HG03558 (cell line): ENCODE data around the gene PDE4A.
"Not testable (repeated sequence)": the region's sequence is repeated elsewhere in the genome, so short reads cannot be mapped to it uniquely, and the experiment has no call there.

Source experiments
- ATAC-seq: cut with Tn5 transposase; IDR thresholded peaks from one replicate; pipeline ENCODE4 v1.9.1; 2021; ENCODE audit warnings: moderate number of reproducible peaks; ENCODE audit not compliant: unreplicated experiment; ENCODE audit errors: extremely low read depth

Gene PDE4A

GRCh38 chr19:10403137-10404021 is 17.0 kb upstream of the PDE4A start, which contains the start of gene CDC37:
CDC37 (minus strand) TSS chr19:10403542; CDS start chr19:10403479, 63 bp downstream.
- peak; percentile 40 for ATAC-seq

GRCh38 chr19:10404888-10405820 is 15.2 kb upstream of the PDE4A start:
- no peak for ATAC-seq

GRCh38 chr19:10406191-10406590 is 14.1 kb upstream of the PDE4A start:
- no peak for ATAC-seq

- ATAC-seq: no peak
Observed at GRCh38 chr19:10407096-10407495, 13.2 kb upstream of the PDE4A start.

- no peak for ATAC-seq
Observed at GRCh38 chr19:10408511-10409283, 11.6 kb upstream of the PDE4A start.

GRCh38 chr19:10411224-10411623 is 9.1 kb upstream of the PDE4A start:
- ATAC-seq: not testable (repeated sequence)

DNA sequence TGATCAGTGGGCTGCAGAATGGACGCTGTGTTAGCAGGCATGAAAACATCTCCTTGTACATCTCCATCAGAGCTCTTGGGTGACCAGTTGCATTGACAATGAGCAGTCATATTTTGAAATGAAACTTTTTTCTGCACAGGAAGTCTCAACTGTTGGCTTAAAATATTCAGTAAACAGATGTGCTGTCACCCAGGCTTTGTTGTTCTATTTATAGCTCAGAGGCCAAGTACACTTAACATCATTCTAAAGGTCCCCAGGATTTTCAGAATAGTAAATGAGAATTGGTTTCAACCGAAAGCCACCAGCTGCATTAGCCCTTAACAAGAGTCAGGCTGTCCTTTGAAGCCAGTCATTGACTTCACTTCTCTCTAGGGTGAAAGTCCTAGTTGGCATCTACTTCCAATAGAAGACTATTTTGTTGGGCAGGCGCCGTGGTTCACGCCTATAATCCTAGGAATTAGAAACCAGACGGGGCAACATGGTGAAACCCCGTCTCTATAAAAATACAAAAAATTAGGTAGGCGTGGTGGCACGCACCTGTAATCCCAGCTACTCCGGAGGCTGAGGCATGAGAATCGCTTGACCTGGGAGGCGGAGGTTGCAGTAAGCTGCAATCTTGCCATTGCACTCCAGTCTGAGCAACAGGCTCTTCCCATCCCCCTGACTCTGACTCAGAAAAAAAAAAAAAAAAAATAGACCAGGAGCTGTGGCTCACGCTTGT is 7.9 kb upstream of the PDE4A start:
- ATAC-seq: peak; percentile 30

GRCh38 chr19:10416083-10416379 is 4.3 kb upstream of the PDE4A start:
- ATAC-seq: no peak

DNA sequence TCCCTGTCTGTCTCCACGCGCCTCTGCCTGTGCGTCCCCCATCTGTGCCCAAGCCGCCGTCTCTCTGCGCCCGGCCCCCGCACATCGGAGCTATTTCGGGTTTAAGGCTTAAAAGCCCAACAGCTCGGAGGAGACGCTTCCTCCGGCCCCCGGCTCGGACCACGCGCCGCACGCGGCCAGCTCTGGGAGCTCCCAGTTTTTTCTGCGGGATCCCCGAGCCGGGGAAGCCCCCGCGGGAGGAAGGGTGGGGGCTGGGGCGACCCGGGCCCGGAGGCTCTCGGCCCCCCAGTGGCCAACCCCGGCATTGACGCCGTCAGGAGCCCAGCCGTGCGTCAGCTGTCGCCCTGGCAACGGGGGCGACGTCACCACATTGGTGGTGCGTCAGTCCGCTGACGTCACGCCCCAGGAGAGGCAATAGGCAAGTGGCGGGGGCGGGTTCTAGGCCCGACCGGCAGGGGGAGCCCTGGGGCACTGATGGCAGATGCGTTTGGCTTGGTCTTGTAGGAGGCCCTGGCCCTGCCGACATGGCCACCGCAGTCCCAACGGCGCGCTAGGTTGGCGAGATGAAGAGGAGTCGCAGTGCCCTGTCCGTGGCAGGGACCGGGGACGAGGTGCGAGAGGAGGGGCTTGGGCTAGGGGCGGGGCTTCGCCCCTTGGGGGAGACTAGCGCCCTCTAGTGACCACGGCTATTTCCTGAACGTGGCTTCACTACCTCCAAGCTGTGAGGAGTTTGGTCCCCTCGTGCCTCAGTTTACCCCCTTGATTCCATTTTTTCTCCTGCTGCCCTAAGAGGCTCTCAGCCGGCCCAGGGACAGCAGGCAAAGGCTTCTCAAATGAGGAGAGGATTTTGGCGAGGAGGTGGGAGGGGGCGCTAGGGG is 3.7 kb upstream of the PDE4A start:
- ATAC-seq: peak; percentile 34

DNA sequence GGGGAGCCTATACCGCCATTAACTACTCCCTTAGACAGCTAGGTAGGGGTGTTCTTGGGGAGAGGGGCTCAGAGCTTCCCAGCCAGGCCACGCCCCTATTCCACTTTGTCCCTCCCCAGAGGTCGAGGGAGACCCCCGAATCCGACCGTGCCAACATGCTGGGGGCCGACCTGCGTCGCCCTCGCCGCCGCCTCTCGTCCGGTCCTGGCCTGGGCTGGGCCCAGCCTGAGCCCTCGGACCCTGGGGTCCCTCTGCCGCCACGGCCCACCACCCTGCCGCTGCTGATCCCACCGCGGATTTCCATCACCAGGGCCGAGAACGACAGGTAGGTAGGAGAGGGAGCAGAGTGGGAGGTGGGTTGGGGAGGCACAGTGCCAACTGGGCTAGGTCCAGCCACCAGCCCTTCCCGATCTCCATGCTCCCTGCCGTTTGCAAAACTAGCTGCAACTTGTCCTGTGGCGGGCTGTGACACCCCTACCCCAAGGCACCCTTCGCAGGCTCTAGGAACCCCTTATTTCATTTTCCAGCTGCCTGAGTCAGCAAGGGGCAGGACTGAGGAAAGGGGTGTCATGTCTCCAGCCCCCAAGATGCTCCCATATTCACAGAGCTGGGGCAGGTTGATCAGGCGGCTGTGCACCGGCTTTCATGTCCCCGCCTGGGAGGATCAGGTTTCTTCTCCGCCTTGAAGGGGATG is 2.6 kb upstream of the PDE4A start:
- no peak for ATAC-seq

GRCh38 chr19:10418235-10418484 is 2.2 kb upstream of the PDE4A start:
- no peak for ATAC-seq

- no peak for ATAC-seq
Observed at GRCh38 chr19:10418485-10419199, 1.7 kb upstream of the PDE4A start.

GRCh38 chr19:10419200-10419645 is 1.1 kb upstream of the PDE4A start:
- ATAC-seq: no peak

GRCh38 chr19:10419646-10420443 is 493 bp upstream of the PDE4A start:
- ATAC-seq: no peak

GRCh38 chr19:10421240-10422045 is 1.1 kb downstream of the PDE4A start:
- ATAC-seq: no peak

DNA sequence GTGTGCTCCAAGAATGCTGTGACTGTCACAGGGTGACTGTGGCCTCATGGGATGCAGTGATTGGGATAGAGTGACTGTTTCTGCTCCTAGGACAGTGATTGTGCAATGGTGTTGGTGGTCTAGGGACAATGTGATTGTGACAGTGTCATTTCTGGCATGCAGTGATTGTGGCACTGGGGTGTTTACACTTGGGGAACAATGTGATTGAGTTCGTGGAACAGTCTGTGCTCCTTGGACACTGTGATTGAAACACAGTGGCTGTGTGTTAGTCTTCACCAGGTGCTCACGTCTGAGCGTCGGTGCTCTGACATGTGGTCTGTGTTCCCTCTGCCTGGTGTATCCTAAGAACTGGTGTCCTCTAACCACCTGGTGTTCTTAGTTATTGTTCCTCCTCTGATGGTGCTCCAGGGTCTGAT is 1.7 kb downstream of the PDE4A start:
- ATAC-seq: no peak
